Measurements from ENCODE around the gene PCDH9. TPM values are rescaled to one million over a fixed set of nuclear protein-coding genes. Genes with fewer than 3 reads are reported as not detected.

Gene PCDH9
- total and polyA plus RNA-seq, 11 donors: 3.0 to 39.6 (median 21.6) TPM

GRCh38 chr13:66344805-66345517 is 885.2 kb downstream of the PCDH9 start:
- no peak overlapping the region for H3K27ac ChIP-seq
- WGBS, 4 donors: 55 to 70% (median 62%) methylated on average over 4 of the region's 4 CpGs
- no peaks in the 10 kb centered on the region for H3K36me3 ChIP-seq
- DNase-seq (no peak), ATAC-seq (no peak)
- H3K9me3 ChIP-seq: no peaks in the 10 kb centered on the region
- H3K4me3 ChIP-seq: no peak overlapping the region
- peaks cover 0 to 29% (median 0%) of the 10 kb centered on the region in 12 donors for H3K4me1 ChIP-seq
- H3K27me3 ChIP-seq: no peaks in the 10 kb centered on the region
- intact Hi-C loops (cut with DNase I): loop anchor here in 1 of 10 donors (10.0 kb wide), 1 partner anchor 880 kb away; no protein-coding TSS in a partner anchor
- no peak for TF ChIP-seq POLR2A (IDR thresholded peaks at IDR 0.05)
- no peak for TF ChIP-seq CTCF (IDR thresholded peaks at IDR 0.05)

- ATAC-seq: no peak
- no peaks in the 10 kb centered on the region for H3K27me3 ChIP-seq
- DNase-seq: no peak
- intact Hi-C loops (cut with DNase I): loop anchor here in 1 of 10 donors (10.0 kb wide), 1 partner anchor 881 kb away; no protein-coding TSS in a partner anchor
- H3K36me3 ChIP-seq: no peaks in the 10 kb centered on the region
- no peaks in the 10 kb centered on the region for H3K9me3 ChIP-seq
- H3K4me3 ChIP-seq: no peak overlapping the region
- H3K27ac ChIP-seq: no peak overlapping the region
- WGBS, 4 donors: 56 to 66% (median 61%) methylated on average over 9 of the region's 9 CpGs
- no peak for TF ChIP-seq POLR2A (IDR thresholded peaks at IDR 0.05)
- no peak for TF ChIP-seq CTCF (IDR thresholded peaks at IDR 0.05)
- peaks cover 0 to 14% (median 0%) of the 10 kb centered on the region in 12 donors for H3K4me1 ChIP-seq
These were observed 886.8 kb downstream of the PCDH9 start for GRCh38 chr13:66343224-66343828.

- no peaks in the 10 kb centered on the region for H3K9me3 ChIP-seq
- TF ChIP-seq POLR2A (IDR thresholded peaks at IDR 0.05) (no peak), CTCF (IDR thresholded peaks at IDR 0.05) (no peak)
- H3K4me1 ChIP-seq: peaks cover 0 to 8% (median 0%) of the 10 kb centered on the region in 12 donors
- WGBS, 4 donors: 82 to 90% (median 86%) methylated on average over 6 of the region's 6 CpGs
- DNase-seq: no peak
- intact Hi-C loops (cut with DNase I): loop anchor here in 1 of 10 donors (10.0 kb wide), 1 partner anchor 883 kb away; no protein-coding TSS in a partner anchor
- H3K27ac ChIP-seq: no peak overlapping the region
- no peak for ATAC-seq
- H3K27me3 ChIP-seq: no peaks in the 10 kb centered on the region
- H3K4me3 ChIP-seq: no peak overlapping the region
- no peaks in the 10 kb centered on the region for H3K36me3 ChIP-seq
These were observed 888.3 kb downstream of the PCDH9 start for GRCh38 chr13:66341635-66342377.

GRCh38 chr13:66339214-66339613 is 890.9 kb downstream of the PCDH9 start:
- Histone ChIP-seq H3K27me3 (no peaks in the 10 kb centered on the region), H3K9me3 (no peaks in the 10 kb centered on the region), H3K4me3 (no peak overlapping the region), H3K4me1 (no peaks in the 10 kb centered on the region), H3K27ac (no peak overlapping the region), H3K36me3 (no peaks in the 10 kb centered on the region)
- ATAC-seq (no peak), DNase-seq (no peak)
- intact Hi-C loops (cut with DNase I): no loop called here
- TF ChIP-seq CTCF (IDR thresholded peaks at IDR 0.05) (no peak), POLR2A (IDR thresholded peaks at IDR 0.05) (no peak)

All from heart left ventricle (tissue), 16 donors.